NOMO-1 (cell line): Measurements from ENCODE around the gene KIF7.
"Not testable (repeated sequence)": the region's sequence is repeated elsewhere in the genome, so short reads cannot be mapped to it uniquely, and the experiment has no call there.

Source experiments
- DNase-seq, 2 experiments: peaks; one replicate each; lab custom pipeline; 2025; ENCODE audit not compliant: unreplicated experiment in 2 of 2; lab: John Stamatoyannopoulos, UW

Gene KIF7

DNA sequence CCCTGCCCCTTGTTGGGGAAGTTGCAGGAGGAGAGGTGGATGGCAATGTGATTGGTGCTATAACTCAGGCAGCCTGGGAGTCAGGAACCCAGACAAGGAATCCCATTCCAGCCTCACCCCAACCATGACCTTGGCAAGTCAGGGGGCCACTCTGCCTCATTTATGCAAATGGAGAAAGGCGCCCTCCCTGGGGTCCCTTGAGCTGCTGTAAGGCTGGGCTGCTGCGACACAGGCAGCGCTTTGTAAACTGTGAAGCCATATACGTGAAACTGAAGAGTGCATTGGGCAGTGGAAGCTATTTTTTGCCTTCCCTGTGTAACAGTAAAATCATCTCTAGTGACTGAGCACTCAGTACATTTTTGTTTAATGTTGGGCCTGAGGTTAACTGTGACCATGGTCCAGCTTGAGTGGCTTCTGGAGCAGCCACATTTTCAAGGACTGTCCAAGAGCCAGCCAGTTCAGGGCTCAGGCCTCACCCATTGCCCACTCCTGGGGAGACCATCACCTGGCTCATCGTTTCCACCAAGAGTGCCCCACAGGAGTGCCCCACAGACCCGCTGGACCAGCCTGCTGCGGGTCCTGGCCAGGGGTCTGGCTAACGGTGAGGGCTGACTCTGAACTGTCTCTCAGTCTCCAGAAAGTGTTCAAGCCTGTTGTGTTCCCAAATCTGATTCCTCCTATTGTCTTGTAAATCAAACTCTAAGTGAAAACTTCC lies 27.9 kb downstream of the KIF7 start:
- no peak for DNase-seq

DNA sequence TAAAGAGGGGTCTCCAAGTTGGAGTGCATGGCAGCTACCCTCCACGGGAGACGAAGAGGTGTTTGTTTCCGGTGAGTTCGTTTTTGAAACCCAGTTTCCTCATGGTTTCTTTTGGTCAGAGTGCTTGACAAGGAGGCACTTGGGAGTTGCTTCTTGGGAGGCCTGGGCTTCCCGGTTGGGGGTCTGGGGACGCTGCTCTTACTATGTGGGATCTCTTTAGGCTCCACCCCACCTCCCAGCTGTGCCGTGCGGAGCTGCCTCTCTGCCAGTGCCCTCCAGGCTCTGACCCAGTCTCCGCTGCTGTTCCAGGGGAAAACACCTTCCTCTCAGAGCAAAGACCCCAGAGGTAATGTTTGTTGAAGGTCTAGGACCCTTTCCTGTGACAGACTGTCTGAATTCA lies 29.6 kb downstream of the KIF7 start:
- no peak for DNase-seq

DNA sequence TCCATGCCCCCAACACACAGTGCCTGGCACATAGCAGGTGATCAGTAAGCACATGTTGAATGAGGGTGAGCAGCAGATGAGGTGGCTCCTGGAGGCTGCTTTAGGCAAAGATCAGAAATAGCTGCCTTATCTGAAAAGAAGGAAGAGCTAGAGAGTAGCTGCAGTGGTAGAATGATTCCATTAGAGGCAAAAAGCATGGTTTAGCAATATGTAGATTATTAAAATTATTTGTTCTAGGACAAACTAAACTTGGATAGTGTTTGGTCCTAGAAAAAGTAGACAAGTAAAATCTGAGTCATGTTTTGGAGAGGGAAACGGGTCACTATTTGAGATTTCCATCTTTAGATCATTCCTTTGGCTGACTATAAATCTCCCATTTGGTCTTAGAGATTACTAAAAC lies 32.1 kb downstream of the KIF7 start:
- no peak for DNase-seq

DNA sequence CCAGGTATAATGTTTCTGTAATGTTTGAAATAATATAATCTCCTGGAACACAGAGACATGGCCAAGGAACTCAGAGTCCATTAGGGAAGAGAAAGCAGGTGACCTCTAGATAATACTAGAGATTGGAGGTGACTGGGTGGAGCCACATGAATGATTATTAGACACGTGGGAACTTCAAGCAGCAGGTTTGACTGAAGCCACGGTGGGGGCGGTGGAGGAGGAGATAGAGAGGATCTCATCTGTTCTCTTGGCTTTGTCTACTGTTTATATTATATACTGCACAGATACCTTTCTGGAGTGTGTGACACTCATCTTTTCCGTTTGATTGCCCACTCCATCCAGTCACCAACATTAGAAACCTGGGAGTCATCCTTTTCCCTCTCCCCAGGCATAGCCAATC lies 33.7 kb downstream of the KIF7 start:
- DNase-seq = no peak

DNA sequence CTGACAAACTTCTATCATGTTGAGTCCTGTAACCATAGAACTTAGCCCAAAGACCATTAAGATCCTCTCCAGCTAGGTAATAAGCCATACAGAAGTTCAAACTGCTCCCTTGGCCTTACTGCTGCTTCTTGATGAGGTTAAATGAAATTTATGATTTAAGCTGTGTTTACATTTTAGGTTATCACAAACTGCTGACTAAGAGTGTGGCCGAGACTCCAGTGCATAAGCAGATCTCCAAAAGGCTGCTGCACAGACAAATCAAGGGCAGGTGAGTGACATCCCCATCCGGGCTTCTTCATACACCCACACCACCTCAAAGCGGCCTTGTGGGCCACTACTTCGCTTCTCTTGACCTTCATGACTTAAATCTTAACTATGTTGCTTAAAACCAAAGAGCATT lies 39.0 kb downstream of the KIF7 start:
- no peak for DNase-seq

DNA sequence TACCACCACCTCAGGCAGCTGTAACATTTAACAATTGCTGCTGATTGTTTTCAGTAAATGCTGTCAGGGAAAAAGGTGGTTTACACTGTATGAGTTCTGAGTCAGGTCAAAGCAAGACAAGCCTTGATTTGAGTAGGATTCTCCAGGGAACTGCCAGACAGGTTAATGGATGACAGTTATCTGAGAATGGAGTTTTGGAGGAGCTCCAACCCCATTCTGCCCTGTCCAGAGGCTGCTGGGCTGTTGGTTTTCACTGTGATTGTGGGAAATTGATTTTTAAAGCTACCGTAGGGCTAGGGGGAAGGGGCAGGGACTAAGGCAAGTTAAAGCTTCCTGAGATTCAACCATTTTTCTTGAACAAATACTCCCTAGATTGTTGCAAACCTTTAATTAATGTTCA lies 40.1 kb downstream of the KIF7 start:
- DNase-seq = no peak

DNA sequence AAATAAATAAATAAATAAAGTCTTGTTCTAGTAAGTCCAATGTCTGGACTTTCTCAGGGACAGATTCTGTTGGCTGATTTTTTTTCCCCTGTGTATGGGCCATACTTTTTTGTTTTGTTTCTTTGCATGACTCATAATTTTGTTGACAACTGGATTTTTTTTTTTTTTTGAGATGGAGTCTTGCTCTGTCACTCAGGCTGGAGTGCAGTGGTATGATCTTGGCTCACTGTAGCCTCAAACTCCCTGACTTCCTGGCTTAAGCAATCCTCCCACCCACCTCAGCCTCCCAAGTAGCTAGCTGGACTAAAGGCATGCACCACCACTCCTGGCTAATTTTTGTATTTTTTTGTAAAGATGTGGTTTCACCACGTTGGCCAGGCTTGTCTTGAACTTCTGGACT lies 41.1 kb downstream of the KIF7 start:
- DNase-seq = no peak

DNA sequence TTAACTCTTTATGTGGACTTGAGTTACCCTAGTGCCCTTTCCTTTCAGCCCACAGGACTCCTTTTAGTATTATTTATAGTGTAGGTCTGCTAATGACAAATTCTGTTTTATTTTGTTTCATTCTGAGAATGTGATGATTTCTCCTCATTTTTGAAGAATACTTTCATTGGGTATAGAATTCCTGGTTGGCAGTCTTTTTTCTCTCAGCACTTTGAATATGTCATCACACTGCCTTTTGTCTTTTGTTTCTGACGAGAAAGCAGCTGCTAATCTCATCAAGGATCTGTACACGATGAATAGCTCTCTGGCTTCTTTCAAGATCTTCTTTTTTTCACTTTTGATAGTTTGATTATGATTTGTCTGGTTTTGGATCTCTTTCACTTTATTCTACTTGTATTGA lies 42.2 kb downstream of the KIF7 start:
- DNase-seq = no peak

DNA sequence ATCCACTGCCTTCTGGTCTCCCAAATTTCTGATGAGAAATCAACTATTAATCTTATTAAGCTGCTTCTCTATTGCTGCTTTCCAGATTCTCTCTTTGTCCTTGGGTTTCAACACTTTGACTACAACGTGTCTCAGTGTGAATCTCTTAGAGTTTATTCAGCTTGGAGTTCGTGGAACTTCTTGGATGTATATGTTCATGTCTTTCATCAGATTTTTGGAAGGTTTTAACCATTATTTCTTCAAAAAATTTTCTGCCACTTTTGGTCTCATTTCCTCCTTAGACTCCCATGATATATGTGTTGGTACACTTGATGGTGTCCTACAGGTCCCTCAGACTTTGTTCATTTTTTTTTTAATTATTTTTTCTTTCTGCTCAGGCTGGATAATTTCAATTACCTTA lies 44.0 kb downstream of the KIF7 start:
- no peak for DNase-seq

DNA sequence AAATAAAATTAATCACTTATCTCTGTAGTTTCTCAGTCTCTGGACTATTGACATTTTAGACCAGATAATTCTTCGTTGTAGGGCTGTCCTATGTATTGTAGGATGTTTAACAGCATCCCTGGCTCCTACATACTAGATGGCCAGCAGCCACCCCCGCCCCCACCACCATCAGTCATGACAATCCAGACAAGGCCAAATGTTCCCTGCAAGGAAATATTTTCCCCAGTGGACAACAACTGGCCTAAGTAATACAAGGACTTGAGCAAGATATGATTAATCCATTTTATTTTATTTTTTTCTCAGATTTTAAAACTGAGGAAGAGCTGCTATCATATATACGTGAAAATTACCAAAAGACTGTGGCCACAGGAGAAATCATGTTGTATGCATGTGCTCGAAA lies 56.2 kb downstream of the KIF7 start:
- no peak for DNase-seq

DNA sequence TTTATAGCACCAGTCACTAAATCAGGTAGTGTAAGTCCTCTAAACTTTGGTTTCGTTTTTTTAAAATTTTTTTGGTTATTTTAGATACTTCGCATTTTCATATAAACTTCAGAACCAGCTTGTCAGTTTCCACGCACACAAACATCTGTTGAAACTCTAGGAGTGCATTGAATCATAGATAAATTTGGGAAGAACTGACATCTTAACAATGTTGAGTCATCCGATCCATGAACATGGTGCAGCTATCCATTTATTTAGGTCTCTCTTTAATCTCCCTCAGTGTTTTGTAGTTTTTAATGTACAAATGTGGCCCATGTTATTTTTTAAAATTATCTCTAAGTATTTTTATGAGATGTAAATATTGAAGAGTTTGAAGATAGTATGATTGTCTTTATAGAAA lies 62.2 kb downstream of the KIF7 start:
- no peak for DNase-seq

DNA sequence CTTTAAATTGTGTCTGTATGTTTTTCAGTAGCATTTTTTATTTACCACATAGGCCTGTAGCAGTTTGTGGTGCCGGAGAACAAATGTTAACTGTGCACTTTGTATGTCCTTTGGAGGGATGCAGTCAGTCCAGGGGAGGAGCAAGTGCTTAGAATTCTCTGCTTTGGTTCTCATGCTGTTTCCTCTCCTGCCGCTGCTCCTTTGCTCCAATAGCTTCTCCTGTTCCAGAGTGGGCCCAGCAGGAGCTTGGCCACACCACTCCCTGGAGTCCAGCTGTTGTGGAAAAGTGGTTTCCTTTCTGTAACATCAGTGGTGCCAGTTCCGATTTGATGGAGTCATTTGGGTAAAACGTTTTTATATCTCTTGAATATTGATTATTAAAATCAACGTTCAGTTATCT lies 63.4 kb downstream of the KIF7 start:
- no peak for DNase-seq

DNA sequence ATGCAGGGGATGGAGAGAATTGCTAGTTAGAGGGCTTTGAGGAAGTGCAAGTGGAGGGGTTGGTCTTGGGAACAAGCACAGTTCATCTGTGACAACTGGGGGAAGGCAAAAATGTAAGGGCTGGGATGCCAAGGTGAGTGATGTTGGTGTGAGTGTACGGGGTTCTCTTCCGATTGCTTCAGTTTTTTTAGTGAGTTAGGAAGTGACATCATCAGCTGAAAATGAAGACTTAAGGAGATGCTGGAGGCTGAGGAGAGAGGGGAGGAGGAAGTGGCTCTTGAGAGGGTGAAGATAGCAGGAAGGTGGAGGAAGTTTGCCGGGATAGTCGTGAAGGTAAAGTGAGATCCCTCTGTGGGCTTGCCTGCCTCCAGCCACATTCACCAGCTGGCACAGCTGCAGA lies 67.3 kb downstream of the KIF7 start:
- DNase-seq = no peak

DNA sequence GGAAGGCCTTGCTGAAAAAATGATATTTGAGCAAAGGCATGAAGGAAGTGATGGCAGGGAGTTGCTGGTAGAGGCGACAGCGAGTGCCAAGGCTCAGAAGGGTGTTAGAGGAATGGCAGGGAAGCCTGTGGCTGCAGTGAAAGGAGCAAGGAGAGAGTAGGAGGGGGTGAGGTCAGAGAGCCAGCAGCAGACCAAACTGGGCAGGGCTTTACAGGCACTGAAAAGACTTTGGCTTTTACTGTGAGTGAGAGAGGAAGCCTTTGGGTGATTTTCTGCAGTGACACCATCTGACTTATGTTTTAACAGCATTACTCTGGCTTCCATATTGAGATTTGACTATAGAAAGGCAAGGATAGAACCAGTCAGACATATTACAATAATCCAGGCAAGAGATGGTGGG lies 68.6 kb downstream of the KIF7 start:
- DNase-seq = no peak

DNA sequence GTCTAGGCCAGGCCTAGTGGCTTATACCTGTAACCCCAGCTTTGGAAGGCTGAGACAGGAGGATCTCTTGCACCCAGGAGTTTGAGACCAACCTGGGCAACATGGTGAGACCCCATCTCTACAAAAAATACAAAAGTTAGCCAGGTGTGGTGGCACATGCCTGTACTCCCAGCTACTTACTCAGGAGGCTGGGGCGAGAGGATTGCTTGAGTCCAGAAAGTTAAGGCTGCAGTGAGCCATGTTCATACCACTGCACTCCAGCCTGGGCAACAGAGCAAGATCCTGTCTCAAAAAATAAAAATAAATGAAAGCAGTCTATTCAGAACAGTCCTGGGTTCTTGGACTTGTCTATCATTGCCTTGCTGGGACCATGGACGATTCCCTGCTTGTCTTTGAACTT lies 74.5 kb downstream of the KIF7 start:
- not testable (repeated sequence) for DNase-seq

DNA sequence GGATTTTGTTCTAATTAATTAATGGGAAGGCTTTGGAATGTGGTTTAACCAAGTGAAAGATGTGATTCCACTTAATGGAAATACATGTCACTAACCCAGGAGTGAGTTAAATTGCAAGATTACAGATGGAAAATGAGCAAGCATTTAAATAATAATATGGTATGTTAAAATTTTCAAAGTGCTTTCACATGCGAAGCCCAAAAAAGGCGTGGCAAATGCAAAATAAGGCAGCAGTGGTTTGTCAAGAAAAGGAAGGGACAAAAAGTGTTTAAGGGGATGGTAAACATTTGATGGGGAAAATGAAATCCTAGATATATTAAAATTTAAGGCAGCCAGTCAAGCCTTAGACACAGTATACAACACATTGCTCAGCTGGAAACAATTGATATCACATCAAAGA lies 77.1 kb downstream of the KIF7 start:
- no peak for DNase-seq
